GM10847 (cell line): ENCODE results near the gene LRRC56.

Source experiments
- POLR2A ChIP-seq: IDR thresholded peaks from 2 replicates; pipeline ENCODE4 v1.6.1; 2011; ENCODE audit not compliant: insufficient read length; ENCODE audit errors: extremely low read depth

LRRC56 gene

DNA sequence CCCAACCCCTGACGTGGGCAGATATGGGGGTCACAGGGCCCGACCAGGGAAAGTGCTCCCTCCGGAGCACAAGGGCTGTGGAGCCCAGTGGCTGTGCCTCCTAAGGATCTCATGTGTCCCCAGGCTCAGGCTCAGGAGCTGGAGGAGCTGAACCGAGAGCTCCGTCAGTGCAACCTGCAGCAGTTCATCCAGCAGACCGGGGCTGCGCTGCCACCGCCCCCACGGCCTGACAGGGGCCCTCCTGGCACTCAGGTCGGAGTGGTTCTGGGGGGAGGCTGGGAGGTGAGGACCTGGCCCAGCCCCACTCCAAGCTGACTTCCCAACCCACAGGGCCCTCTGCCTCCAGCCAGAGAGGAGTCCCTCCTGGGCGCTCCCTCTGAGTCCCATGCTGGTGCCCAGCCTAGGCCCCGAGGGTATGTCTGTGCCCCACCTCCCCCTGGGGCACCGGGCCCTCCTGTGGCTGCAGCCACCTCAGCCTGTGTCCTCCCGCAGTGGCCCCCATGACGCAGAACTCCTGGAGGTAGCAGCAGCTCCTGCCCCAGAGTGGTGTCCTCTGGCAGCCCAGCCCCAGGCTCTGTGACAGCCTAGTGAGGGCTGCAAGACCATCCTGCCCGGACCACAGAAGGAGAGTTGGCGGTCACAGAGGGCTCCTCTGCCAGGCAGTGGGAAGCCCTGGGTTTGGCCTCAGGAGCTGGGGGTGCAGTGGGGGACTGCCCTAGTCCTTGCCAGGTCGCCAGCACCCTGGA lies 25.9 kb downstream of the LRRC56 start:
- TF ChIP-seq POLR2A = no peak

DNA sequence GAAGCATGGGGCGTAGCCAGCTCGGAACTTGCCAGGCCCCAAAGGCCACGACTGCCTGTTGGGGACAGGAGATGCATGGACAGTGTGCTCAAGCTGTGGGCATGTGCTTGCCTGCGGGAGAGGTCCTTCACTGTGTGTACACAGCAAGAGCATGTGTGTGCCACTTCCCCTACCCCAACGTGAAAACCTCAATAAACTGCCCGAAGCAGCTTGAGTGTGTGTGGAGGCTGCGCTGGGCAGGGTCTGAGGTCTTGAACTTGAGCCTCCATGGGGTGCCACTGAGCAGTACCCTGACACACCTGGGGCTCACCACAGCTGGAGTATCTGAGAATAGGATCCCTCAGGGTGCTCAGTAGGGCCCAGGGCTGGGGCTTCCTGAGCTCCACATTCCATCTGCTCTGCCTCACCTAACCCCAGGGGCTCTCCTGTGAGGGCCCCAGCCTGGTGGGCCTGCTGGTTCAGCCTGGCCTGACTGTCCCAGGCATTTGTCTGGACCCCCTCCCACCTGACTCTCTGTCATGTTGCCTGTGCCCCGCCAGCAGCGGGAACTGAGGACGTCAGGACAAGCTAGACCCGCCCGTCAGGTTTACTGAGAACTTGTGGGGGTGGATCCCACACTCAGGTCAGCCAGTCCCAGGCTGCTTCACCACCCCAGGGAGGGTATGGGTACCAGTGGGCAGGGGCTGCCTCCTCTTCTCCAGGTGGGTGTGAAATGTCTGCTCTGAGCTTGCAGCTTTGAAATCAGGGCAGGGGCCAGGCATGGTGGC lies 26.7 kb downstream of the LRRC56 start:
- no peak for TF ChIP-seq POLR2A

DNA sequence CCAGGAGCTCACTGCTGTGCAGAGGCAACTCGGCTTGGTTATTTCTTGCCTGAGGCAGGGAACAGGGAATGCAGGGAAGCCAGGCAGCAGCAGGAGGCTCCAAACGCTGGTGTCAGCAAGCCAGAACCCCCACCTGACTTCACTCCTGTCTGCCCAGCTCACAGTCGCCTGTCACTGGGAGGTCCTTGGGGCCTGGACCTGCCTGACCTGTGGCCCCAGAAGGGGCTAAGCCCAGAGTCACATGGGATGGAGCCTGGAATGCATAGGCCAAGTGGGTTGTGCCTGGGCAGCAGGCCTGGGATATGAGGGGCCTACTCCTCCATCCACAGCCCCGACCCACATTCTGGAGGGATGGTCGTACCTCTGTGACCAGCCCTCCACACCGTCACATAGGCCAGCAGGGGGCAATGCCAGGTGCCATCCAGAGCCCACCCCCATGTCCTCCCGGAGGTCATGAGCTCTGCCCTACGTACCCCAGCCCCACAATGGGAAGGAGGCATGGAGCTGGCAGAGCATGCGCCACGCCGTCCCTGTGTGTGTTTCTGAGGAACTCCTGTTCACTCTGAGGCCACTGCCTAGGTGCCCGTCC lies 28.7 kb downstream of the LRRC56 start:
- no peak for TF ChIP-seq POLR2A

DNA sequence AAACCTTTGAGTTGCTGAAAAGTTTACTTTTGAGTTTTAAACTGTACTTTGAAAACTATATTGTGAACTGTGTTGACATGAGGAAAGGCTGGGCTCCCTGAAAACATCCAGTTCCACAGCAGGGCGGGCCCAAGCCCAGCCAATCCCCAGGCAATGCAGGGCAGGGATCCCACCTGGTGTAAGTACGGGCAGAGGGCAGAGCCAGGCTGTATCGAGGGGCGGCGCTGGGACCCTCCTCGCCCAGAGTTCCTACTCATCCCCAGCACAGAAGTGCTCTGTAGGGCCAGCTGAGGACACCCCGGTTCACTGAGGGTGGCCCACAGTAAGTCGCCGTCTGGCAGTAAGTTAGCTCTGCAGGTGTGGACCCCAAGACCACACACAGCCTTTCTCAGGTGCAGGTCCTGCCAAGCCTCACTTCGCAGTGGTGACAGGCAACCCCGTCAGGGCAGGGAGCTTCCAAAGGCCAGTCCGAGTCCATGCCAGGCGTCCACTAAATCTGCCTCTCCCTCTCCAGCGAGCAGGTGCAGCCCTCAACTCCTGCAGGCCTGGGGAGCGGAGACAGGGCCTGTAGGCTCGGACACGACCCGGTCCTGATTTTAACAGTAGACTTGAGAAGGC lies 29.8 kb downstream of the LRRC56 start:
- no peak for TF ChIP-seq POLR2A

DNA sequence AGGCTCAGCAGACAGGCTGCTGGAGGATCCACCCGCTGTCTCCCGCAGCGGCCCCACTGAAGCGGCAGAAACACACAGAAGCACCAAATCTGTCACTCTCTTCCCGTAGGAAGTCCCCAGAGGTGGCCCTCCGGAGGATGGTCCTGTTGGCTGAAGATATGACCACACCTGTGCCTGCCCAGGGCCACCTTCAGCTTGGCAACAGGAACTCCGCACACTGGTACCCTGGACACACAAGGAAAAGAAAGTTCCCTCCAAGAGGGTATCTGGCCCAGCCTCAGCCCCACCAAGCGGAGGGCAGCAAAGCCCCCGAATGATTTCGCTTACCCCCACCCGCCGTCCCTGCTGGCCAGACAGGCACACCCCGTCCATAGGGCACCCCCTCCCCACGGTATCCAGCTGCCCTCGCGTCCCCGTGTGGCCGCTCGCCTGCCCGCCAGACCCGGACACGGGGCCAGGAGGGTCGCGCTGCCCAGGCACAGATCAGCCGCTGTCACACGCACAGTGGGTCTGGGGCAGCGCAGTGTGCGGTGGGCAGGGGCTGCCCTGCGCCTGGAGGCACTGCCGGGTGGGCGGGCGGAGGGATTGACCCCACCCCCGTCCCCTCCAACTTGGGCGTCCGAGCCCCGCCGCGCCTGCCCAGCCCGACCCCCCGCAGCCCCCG lies 30.4 kb downstream of the LRRC56 start:
- no peak for TF ChIP-seq POLR2A

DNA sequence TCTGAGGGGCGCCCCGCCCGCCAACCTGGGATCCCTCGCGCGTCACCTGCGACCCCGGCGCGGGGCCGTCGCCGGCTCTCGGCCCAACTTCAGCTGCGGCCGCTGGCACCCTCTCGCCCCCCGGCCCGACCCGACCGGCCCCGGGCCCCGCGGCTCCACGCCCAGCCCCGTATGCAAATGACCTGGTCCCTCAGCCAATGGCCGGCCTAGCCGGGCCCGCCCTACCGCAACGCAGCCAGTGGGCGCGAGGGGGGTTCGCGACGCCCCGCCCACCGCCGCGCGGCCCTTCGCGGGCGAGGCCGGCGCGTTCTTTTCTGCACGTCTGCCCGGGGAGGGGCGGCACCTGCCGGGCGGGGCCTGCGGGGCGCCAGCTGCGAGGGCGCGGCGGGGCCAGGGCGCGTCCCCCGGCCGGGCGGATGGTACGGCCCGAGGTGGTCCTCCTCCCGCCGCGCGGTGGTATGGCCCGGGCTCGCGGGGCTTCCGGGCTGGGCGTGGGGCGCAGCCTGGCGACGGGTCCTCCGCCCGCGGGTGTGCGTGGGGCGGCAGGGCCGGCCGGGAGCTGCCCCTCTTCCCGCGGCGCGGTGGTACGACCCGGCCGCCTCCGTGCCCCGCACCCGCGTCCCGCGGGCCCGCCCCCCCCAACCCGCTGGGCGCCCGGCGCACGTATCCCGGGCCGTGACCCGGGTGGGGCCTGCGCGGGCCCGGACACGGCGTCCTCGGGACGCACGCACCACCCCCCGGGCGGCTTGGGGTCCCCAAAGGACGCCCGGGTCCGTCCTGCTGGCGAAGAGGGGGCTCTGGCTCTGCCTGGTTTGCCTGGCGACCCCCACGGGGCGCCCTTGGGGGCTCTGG lies 31.2 kb downstream of the LRRC56 start:
- peak; percentile 61 for TF ChIP-seq POLR2A

DNA sequence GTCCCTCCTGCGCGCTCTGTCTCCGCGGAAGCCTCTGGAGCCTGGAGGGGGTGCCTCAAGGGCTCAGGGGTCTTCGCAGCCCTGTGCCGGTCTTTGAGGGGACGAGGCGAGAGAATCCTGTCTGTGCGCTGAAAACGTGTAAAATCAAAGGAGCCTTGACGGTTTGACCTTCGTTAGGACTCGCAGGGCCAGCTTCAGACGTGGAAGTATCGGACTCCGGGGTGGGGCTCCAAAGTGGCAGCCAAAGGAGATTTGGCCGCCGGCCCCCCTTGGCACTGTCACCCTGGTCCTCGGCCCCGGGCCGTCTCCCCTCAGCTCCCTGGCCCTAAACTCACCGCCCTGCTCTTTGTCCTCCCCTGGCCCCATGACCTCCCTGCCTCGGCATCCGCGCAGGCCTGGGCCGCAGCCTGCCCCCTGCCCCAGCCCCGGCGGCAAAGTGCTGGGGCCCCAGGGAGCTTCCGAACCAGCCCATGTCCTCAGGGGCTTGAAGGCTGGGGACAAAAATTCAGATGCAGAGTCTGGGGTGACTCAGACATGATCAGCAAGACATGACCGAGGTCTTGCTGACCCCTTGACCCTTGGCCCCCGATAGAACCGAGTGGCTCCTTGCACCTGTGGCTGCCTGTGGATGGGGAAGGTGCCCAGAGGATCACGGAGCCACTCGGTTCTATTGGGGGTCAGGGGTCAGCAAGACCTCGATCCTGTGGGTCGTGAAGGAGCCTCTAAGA lies 32.0 kb downstream of the LRRC56 start:
- no peak for TF ChIP-seq POLR2A

DNA sequence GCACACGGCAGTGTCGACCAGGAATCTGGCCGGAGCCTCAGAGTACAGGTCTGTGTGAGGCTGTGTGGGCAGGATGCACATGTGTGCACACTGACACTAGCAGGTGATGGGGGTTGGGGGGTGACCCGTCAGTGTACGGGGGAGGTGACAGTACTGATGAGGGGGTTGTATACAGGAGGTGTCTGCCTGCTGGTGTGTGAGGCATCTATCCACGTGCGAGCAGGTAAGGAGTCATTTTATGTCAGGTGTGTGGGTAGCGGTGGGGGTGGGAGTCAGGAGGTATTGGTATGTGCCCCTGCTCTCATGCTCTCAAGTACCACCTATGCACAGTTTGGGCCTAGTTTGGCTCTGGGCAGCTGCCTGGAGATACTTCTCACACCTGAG lies 34.5 kb downstream of the LRRC56 start:
- no peak for TF ChIP-seq POLR2A

DNA sequence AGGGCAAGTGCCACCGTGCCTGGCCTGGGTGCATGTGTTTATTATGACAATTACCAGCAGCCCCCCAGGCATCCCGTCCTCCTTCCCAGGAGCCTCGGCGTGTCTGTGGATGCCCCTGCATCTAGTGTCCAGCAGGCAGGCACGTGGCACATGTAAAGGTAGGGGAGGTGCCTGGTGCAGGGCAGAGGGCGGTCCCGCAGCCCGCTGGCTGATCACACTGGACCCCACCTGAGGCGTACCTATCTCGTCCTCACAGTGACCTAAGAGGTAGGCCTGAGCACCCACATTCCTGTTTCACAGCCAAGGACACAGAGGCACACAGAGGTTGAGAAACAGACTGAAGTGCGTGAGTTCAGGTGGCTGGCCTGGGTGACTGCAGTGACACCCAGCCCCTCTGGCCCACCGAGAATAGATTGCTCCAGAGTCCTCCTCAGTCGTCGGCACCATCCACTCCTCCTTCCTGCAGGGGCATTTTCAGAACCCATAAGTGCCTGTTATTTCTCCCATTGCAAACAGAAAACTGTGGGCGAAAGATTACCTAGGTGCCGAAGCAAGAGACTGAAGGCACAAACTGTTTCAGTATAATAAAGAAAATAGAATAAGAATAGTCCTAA lies 35.9 kb downstream of the LRRC56 start:
- TF ChIP-seq POLR2A = no peak

DNA sequence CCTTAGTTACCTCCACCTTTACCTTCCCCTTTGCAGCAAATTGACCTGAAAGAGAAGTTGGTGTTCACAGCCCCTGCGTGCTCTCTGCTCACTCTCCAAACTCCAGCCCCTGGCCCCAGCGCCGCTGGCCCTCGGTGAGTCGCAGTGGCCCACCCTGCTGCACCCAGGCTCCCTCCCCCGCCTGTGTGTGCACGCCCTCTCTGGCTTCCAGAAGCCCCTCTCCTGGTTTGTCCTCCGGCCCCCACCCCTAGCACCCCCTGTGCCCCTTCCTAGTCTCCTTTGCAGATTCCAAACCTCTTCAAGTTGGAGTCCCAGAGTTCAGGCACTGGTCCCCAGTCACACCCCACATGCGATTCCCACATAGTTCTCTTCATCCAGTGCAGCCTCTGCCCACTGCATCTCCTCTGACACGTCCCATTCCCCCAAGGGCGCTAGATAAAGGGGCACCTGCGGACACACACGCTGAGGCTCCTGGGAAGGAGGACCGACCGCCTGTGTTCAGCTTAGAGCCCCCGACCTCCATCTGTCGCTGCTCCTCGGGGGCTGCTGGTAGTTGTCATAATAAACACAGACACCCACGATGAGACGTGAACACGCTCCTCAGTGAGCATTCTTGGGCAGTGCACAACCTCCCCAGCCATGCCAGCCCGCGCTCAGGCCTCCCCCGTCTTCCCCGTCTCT lies 37.4 kb downstream of the LRRC56 start:
- no peak for TF ChIP-seq POLR2A

DNA sequence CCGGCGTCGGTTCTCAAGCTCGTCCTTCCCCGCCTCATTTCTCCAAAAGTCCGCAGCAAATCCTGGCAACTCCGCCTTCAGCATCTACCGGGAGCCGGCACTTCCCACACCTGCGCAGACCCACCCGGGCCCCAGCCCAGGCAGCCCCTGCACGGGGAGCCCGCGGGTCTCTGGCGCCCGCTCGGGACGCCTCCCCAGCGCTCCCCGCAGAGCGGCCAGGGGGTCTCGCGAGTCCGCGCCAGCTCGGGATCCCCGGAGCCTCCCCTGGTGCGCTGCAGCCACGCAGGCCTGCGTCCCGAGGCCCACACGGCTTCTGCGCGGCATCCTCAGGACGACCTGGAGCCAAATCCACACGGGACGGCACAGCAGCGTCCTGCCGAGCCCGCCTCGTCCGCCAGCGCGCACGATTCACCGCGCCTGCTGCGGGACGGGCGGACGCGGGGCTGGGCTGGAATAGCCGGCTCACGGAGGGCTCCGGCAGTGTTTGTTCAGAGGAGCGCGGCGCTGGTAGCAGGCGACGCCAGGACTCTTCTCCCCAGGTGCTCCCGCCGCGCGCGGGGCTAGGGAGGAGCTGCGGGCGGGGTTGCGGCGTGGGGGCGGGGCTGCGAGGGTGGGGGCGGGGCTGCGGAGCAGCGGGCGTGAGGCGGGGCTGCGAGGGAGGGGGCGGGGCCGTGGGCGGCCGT lies 38.1 kb downstream of the LRRC56 start:
- TF ChIP-seq POLR2A = no peak
